RWPE2 (cell line): ENCODE data around the gene ALOX5AP.

Experiments
- ATAC-seq: fragments of 200-7000 bp; cut with Tn5 transposase; 3 replicates; pipeline ENCODE4 v1.9.1; 2021; ENCODE audit warnings: low read depth
- DNase-seq: peaks from one replicate; pipeline ENCODE4 v3.0.0-alpha.2; 2020; ENCODE audit warnings: low spot score
- H3K27ac ChIP-seq: fragments of 450-650 bp; 2 replicates; pipeline ENCODE4 v1.5.1; 2017; ENCODE audit warnings: mild to moderate bottlenecking; ENCODE audit not compliant: poor library complexity, severe bottlenecking
- H3K27me3 ChIP-seq: fragments of 250-450 bp; sonication (Bioruptor Pico); 2 replicates; pipeline ENCODE4 v1.5.1; 2021; ENCODE audit warnings: mild to moderate bottlenecking, moderate library complexity; ENCODE audit not compliant: insufficient read depth, poor library complexity, severe bottlenecking
- H3K36me3 ChIP-seq: fragments of 250-450 bp; sonication (Bioruptor Pico); 2 replicates; pipeline ENCODE4 v1.5.1; 2020; ENCODE audit warnings: low read depth, mild to moderate bottlenecking, moderate library complexity
- H3K4me1 ChIP-seq: fragments of 250-450 bp; sonication (Bioruptor Pico); 2 replicates; pipeline ENCODE4 v1.5.1; 2021; ENCODE audit warnings: mild to moderate bottlenecking, moderate library complexity; ENCODE audit not compliant: insufficient read depth, poor library complexity, severe bottlenecking
- H3K4me3 ChIP-seq: fragments of 250-450 bp; sonication (Bioruptor Pico); 2 replicates; pipeline ENCODE4 v1.5.1; 2021; ENCODE audit warnings: mild to moderate bottlenecking, moderate library complexity; ENCODE audit not compliant: severe bottlenecking
- H3K9me3 ChIP-seq: fragments of 250-450 bp; sonication (Bioruptor Pico); 2 replicates; pipeline ENCODE4 v1.5.1; 2021; ENCODE audit warnings: mild to moderate bottlenecking, moderate library complexity; ENCODE audit not compliant: severe bottlenecking
- TF ChIP-seq, protein P1 (sequence below): fragments of 450-650 bp; IDR thresholded peaks from one replicate; pipeline ENCODE4 v1.5.1; 2017; ENCODE audit warnings: mild to moderate bottlenecking, moderate library complexity; ENCODE audit not compliant: poor library complexity, severe bottlenecking

Gene ALOX5AP

GRCh38 chr13:30690282-30691188 is 44.8 kb upstream of the ALOX5AP start:
- H3K4me3 ChIP-seq, result no peak overlapping the region

GRCh38 chr13:30692113-30692512 is 43.2 kb upstream of the ALOX5AP start:
- DNase-seq, result no peak
- TF ChIP-seq, protein P1, sequence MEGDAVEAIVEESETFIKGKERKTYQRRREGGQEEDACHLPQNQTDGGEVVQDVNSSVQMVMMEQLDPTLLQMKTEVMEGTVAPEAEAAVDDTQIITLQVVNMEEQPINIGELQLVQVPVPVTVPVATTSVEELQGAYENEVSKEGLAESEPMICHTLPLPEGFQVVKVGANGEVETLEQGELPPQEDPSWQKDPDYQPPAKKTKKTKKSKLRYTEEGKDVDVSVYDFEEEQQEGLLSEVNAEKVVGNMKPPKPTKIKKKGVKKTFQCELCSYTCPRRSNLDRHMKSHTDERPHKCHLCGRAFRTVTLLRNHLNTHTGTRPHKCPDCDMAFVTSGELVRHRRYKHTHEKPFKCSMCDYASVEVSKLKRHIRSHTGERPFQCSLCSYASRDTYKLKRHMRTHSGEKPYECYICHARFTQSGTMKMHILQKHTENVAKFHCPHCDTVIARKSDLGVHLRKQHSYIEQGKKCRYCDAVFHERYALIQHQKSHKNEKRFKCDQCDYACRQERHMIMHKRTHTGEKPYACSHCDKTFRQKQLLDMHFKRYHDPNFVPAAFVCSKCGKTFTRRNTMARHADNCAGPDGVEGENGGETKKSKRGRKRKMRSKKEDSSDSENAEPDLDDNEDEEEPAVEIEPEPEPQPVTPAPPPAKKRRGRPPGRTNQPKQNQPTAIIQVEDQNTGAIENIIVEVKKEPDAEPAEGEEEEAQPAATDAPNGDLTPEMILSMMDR, result no peak
- Histone ChIP-seq H3K27ac (no peak overlapping the region), H3K27me3 (no peaks in the 10 kb centered on the region), H3K36me3 (no peaks in the 10 kb centered on the region), H3K4me3 (no peak overlapping the region), H3K4me1 (peaks cover 4% of the 10 kb centered on the region), H3K9me3 (no peaks in the 10 kb centered on the region)
- ATAC-seq, result no peak

More at GRCh38 chr13:30690282-30691188, 44.8 kb upstream of the ALOX5AP start:
- Histone ChIP-seq H3K36me3 (no peaks in the 10 kb centered on the region), H3K27me3 (no peaks in the 10 kb centered on the region), H3K27ac (peak overlapping the region; percentile 30), H3K4me1 (peaks cover 4% of the 10 kb centered on the region), H3K9me3 (no peaks in the 10 kb centered on the region)
- ATAC-seq, result peak; percentile 82
- DNase-seq, result no peak
- TF ChIP-seq, protein P1, result no peak

- no peak overlapping the region for H3K4me3 ChIP-seq
- no peaks in the 10 kb centered on the region for H3K9me3 ChIP-seq
- no peaks in the 10 kb centered on the region for H3K36me3 ChIP-seq
- TF ChIP-seq, protein P1, result no peak
- peak overlapping the region; percentile 3 for H3K27ac ChIP-seq
- H3K4me1 ChIP-seq, result peaks cover 9% of the 10 kb centered on the region
- H3K27me3 ChIP-seq, result no peaks in the 10 kb centered on the region
- DNase-seq (no peak), ATAC-seq (no peak)
Measured at GRCh38 chr13:30696278-30697176, 38.8 kb upstream of the ALOX5AP start.

- TF ChIP-seq, protein P1, result no peak
- H3K36me3 ChIP-seq, result no peaks in the 10 kb centered on the region
- H3K27me3 ChIP-seq, result no peaks in the 10 kb centered on the region
- H3K4me3 ChIP-seq, result no peak overlapping the region
- H3K9me3 ChIP-seq, result no peaks in the 10 kb centered on the region
- ATAC-seq, result peak; percentile 74
- H3K4me1 ChIP-seq, result peaks cover 9% of the 10 kb centered on the region
- no peak for DNase-seq
- peak overlapping the region; percentile 3 for H3K27ac ChIP-seq
Measured at GRCh38 chr13:30697177-30697953, 38.0 kb upstream of the ALOX5AP start.
